ENCODE data around the gene LRRC23. TPM values are rescaled to one million over a fixed set of nuclear protein-coding genes. Genes with fewer than 3 reads are reported as not detected.
"Not testable (repeated sequence)": the region's sequence is repeated elsewhere in the genome, so short reads cannot be mapped to it uniquely, and the experiment has no call there.

LRRC23 gene
- total RNA-seq, 2 experiments from 2014 or later: 6.4 to 7.0 TPM

DNA sequence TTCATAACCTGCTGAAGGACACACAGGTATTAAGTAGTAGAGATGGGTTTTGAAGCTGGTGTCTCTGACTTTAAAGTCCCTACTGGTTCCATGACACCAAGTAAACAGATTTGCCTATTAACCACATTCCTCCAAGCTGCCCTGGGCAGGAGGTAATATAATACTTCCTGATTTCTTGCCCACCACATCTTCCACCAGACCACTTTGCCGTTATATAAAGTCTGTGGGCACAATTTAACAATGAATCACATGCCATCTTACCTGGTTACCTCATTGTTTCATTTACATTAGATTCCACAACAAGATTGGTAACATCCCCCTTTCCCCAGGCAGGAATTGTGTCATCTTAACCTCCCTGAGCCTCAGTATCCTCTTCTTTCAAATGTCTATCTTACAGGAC lies 900 bp upstream of the LRRC23 start:
- H3K9me3 Mint-ChIP-seq (ENCODE audit: low read depth): no peaks in the 10 kb centered on the region
- no peak overlapping the region for H3K27ac Mint-ChIP-seq
- ChIA-PET CTCF (interaction anchor here (0.7 to 3.8 kb wide), 3 partner anchors 12 to 736 kb away, joined by 3 to 23 read pairs (median 6); partner anchors contain the start of gene SPSB2), POLR2A (no interaction called here)
- no peak for DNase-seq
- no peaks in the 10 kb centered on the region for H3K36me3 Mint-ChIP-seq (ENCODE audit: low read depth)
- intact Hi-C loops (cut with DNase I, micrococcal nuclease): loop anchor here (1.0 to 5.0 kb wide), 9 partner anchors 12 to 286 kb away; partner anchors contain the start of genes USP5 (in 2 of the 2), COPS7A (in 1 of the 2), EMG1 (in 1 of the 2) and LPCAT3 (in 1 of the 2)
- ATAC-seq: no peak
- peaks cover 16% of the 10 kb centered on the region for H3K4me1 Mint-ChIP-seq
- no peaks in the 10 kb centered on the region for H3K27me3 Mint-ChIP-seq
- no peak overlapping the region for H3K4me3 Mint-ChIP-seq

DNA sequence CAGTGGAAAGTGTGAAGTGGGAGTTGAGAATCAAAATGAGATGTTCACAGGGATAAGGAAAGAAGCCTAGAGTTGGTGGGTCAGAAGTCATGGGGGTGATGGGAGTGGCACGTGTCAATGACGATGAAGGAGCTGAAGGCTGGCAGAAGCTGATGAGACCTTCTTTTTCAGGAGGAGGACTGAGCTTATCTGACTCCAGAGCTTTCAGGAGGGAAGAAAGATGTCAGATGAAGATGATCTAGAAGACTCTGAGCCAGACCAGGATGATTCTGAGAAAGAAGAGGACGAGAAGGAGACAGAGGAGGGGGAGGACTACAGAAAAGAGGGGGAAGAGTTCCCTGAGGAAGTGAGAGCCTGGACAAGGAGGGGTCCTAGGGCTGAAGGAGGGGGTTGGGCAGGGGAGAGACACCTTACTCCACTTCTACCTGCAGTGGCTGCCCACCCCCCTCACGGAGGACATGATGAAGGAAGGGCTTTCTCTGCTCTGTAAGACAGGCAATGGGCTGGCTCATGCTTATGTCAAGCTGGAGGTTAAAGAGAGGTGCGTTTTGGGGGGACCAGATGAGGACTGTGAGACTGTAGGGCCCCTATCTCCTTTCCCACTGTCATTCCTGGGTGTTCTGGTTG lies 905 bp downstream of the LRRC23 start:
- intact Hi-C loops (cut with DNase I, micrococcal nuclease): loop anchor here in 1 of 2 experiments (2.0 kb wide), 1 partner anchor 31 kb away; no protein-coding TSS in a partner anchor
- no peak for DNase-seq
- ChIA-PET POLR2A (interaction anchor here (0.7 to 1.6 kb wide), 3 partner anchors 33 to 38 kb away, joined by 4 to 6 read pairs (median 4); partner anchors contain the start of genes C12orf57, RNU7-1, SPSB2 and TPI1), CTCF (interaction anchor here (0.6 to 3.8 kb wide), 8 partner anchors 9 to 188 kb away, joined by 3 to 23 read pairs (median 3); partner anchors contain the start of genes CDCA3, ENO2 and SPSB2)
- no peak overlapping the region for H3K27ac Mint-ChIP-seq
- no peaks in the 10 kb centered on the region for H3K36me3 Mint-ChIP-seq (ENCODE audit: low read depth)
- H3K9me3 Mint-ChIP-seq (ENCODE audit: low read depth): no peaks in the 10 kb centered on the region
- no peak for ATAC-seq
- H3K4me3 Mint-ChIP-seq: no peak overlapping the region
- peaks cover 4% of the 10 kb centered on the region for H3K4me1 Mint-ChIP-seq
- H3K27me3 Mint-ChIP-seq: no peaks in the 10 kb centered on the region

GRCh38 chr12:6908141-6908540 lies 3.5 kb downstream of the LRRC23 start:
- H3K27ac Mint-ChIP-seq; H3K4me1 Mint-ChIP-seq; ATAC-seq; intact Hi-C loops (cut with DNase I, micrococcal nuclease); H3K27me3 Mint-ChIP-seq; DNase-seq; H3K36me3 Mint-ChIP-seq (ENCODE audit: low read depth); H3K9me3 Mint-ChIP-seq (ENCODE audit: low read depth); H3K4me3 Mint-ChIP-seq: not testable (repeated sequence)
- ChIA-PET CTCF (interaction anchor here (0.7 to 1.4 kb wide), 4 partner anchors 21 to 118 kb away, joined by 3 to 4 read pairs (median 4); partner anchors contain the start of gene LPCAT3), POLR2A (interaction anchor here (0.6 to 0.7 kb wide), 2 partner anchors 408 to 436 kb away, joined by 3 read pairs; no protein-coding TSS in a partner anchor)

DNA sequence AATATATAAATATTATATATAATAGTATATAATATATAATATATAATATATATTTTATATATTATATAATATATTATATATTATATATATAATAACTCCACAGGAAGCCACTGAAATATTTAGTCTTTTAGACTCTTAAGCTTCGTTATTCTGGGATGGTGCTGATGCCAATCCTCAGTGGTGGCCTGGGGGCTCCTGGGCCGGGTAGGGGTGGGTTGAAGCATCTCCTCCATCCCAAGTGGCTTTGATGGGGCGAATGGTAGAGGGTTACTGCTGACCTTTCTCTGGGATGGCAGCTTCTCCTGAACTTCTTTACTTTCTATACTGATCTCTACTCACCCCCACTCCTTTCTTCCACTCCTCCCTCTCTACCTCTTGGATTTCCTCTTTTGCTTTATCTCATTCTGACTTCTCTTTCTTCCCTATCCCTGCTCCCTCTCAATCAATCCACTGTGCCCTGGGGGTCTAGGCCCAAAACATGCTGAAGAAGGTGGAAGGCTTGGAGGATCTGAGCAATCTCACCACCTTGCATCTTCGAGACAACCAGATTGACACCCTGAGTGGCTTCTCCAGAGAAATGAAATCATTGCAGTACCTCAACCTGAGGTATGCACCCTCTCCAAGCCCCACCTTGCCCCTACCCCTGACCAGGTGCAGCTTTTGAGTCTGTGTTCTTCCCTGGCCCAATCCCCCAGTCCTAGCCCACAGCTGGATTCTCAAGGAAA lies 5.0 kb downstream of the LRRC23 start:
- no peak for ATAC-seq
- Mint-ChIP-seq H3K9me3 (ENCODE audit: low read depth) (no peaks in the 10 kb centered on the region), H3K36me3 (ENCODE audit: low read depth) (no peaks in the 10 kb centered on the region), H3K27me3 (no peaks in the 10 kb centered on the region), H3K4me3 (no peak overlapping the region), H3K27ac (no peak overlapping the region), H3K4me1 (peaks cover 14% of the 10 kb centered on the region)
- no peak for DNase-seq
- ChIA-PET CTCF (interaction anchor here (0.6 to 1.9 kb wide), 5 partner anchors 28 to 425 kb away, joined by 4 to 5 read pairs (median 4); no protein-coding TSS in a partner anchor), POLR2A (no interaction called here)
- intact Hi-C loops (cut with DNase I, micrococcal nuclease): no loop called here

- ATAC-seq (no peak), DNase-seq (no peak)
- peaks cover 33% of the 10 kb centered on the region for H3K4me1 Mint-ChIP-seq
- intact Hi-C loops (cut with DNase I, micrococcal nuclease): no loop called here
- H3K4me3 Mint-ChIP-seq: no peak overlapping the region
- ChIA-PET CTCF (interaction anchor here (0.6 to 1.6 kb wide), 10 partner anchors 10 to 349 kb away, joined by 3 to 7 read pairs (median 3); partner anchors contain the start of gene USP5), POLR2A (interaction anchor here (1.0 kb wide), 1 partner anchor 31 kb away, joined by 3 read pairs; the partner anchor contains the start of genes C12orf57 and RNU7-1)
- H3K36me3 Mint-ChIP-seq (ENCODE audit: low read depth): peaks cover 23% of the 10 kb centered on the region
- no peak overlapping the region for H3K27ac Mint-ChIP-seq
- no peaks in the 10 kb centered on the region for H3K9me3 Mint-ChIP-seq (ENCODE audit: low read depth)
- no peaks in the 10 kb centered on the region for H3K27me3 Mint-ChIP-seq
Observed at GRCh38 chr12:6912164-6912935, 7.7 kb downstream of the LRRC23 start.

GRCh38 chr12:6914246-6914946 lies 9.8 kb downstream of the LRRC23 start, which contains the start of gene ENO2:
Gene ENO2 (plus strand): TSS chr12:6914580. CDS start chr12:6915833, 1,253 bp downstream.
- CTCF ChIA-PET: interaction anchor here (0.6 to 1.3 kb wide), 6 partner anchors 8 to 1035 kb away, joined by 3 to 6 read pairs (median 3); no protein-coding TSS in a partner anchor
- no peaks in the 10 kb centered on the region for H3K27me3 Mint-ChIP-seq
- POLR2A ChIA-PET: interaction anchor here (0.6 to 1.8 kb wide), 4 partner anchors 23 to 395 kb away, joined by 3 to 8 read pairs (median 3); partner anchors contain the start of genes C12orf57 and RNU7-1
- ATAC-seq (peak; percentile 92), DNase-seq (peak; percentile 92)
- peak within 1 kb of the TSS; percentile 98 for H3K4me3 Mint-ChIP-seq
- H3K9me3 Mint-ChIP-seq (ENCODE audit: low read depth): no peaks in the 10 kb centered on the region
- H3K4me1 Mint-ChIP-seq: peaks cover 35% of the 10 kb centered on the region
- H3K36me3 Mint-ChIP-seq (ENCODE audit: low read depth): peaks cover 33% of the 10 kb centered on the region
- peak within 1 kb of the TSS; percentile 80 for H3K27ac Mint-ChIP-seq
- intact Hi-C loops (cut with DNase I, micrococcal nuclease): loop anchor here (1.0 to 2.0 kb wide), 6 partner anchors 14 to 104 kb away; partner anchors contain the start of genes SPSB2 (in 2 of the 2) and LPCAT3 (in 1 of the 2)

- intact Hi-C loops (cut with DNase I, micrococcal nuclease): loop anchor here (1.0 to 2.0 kb wide), 6 partner anchors 14 to 104 kb away; partner anchors contain the start of genes SPSB2 (in 2 of the 2) and LPCAT3 (in 1 of the 2)
- ATAC-seq (no peak), DNase-seq (peak; percentile 54)
- Mint-ChIP-seq H3K27ac (peak overlapping the region; percentile 78), H3K27me3 (no peaks in the 10 kb centered on the region), H3K9me3 (ENCODE audit: low read depth) (no peaks in the 10 kb centered on the region), H3K4me1 (peaks cover 38% of the 10 kb centered on the region), H3K4me3 (peak overlapping the region; percentile 98), H3K36me3 (ENCODE audit: low read depth) (peaks cover 40% of the 10 kb centered on the region)
- CTCF ChIA-PET: interaction anchor here (0.6 to 1.5 kb wide), 5 partner anchors 9 to 1034 kb away, joined by 3 to 6 read pairs (median 3); no protein-coding TSS in a partner anchor
- POLR2A ChIA-PET: interaction anchor here (0.6 to 1.8 kb wide), 4 partner anchors 24 to 396 kb away, joined by 3 to 8 read pairs (median 3); partner anchors contain the start of genes C12orf57 and RNU7-1
Observed at GRCh38 chr12:6914947-6915788, 10.5 kb downstream of the LRRC23 start.

GRCh38 chr12:6915789-6916285 lies 11.2 kb downstream of the LRRC23 start:
- POLR2A ChIA-PET: no interaction called here
- Mint-ChIP-seq H3K27ac (peak overlapping the region; percentile 78), H3K4me3 (peak overlapping the region; percentile 98), H3K36me3 (ENCODE audit: low read depth) (peaks cover 40% of the 10 kb centered on the region), H3K27me3 (no peaks in the 10 kb centered on the region), H3K9me3 (ENCODE audit: low read depth) (no peaks in the 10 kb centered on the region), H3K4me1 (peaks cover 38% of the 10 kb centered on the region)
- DNase-seq (no peak), ATAC-seq (no peak)
- intact Hi-C loops (cut with DNase I, micrococcal nuclease): loop anchor here (2.0 kb wide), 3 partner anchors 13 to 103 kb away; partner anchors contain the start of genes LPCAT3 (in 1 of the 2) and SPSB2 (in 1 of the 2)
- CTCF ChIA-PET: interaction anchor here (0.7 to 1.5 kb wide), 3 partner anchors 8 to 378 kb away, joined by 3 read pairs; no protein-coding TSS in a partner anchor
